HL-60 (cell line): Measurements from ENCODE around the gene GAPT.

Source experiments
- DNase-seq, 2 experiments: peaks; one replicate each; pipeline ENCODE4 v3.0.0-alpha.2; 2010 to 2020; ENCODE audit warnings: low read depth in 1 of 2, low spot score in 1 of 2
- H3K27ac ChIP-seq: fragments of 250-450 bp; sonication (Bioruptor Pico); replicated peaks from 2 replicates; pipeline ENCODE4 v1.5.1; 2020; ENCODE audit warnings: mild to moderate bottlenecking, moderate library complexity
- H3K27me3 ChIP-seq: fragments of 250-450 bp; sonication (Bioruptor Pico); 2 replicates; pipeline ENCODE4 v1.5.1; 2021; ENCODE audit warnings: mild to moderate bottlenecking, moderate library complexity; ENCODE audit not compliant: insufficient read depth, poor library complexity, severe bottlenecking
- H3K4me3 ChIP-seq: replicated peaks from 2 replicates; pipeline ENCODE4 v1.5.1; 2011; ENCODE audit warnings: mild to moderate bottlenecking, control low read depth, low read length; ENCODE audit not compliant: insufficient read depth
- CTCF ChIP-seq: IDR thresholded peaks from one replicate; pipeline ENCODE4 v1.5.1; 2011; ENCODE audit warnings: low read length, control low read depth, inconsistent platforms; ENCODE audit not compliant: insufficient read depth
- GABPA ChIP-seq: IDR thresholded peaks from 2 replicates; pipeline ENCODE4 v1.6.1; 2012; ENCODE audit warnings: low read depth
- POLR2AphosphoS5 ChIP-seq: IDR thresholded peaks from 2 replicates; pipeline ENCODE4 v1.6.1; 2012; ENCODE audit warnings: low read depth
- REST ChIP-seq: IDR thresholded peaks from 2 replicates; pipeline ENCODE4 v1.6.1; 2012; ENCODE audit warnings: low read depth; ENCODE audit not compliant: insufficient replicate concordance
- SPI1 ChIP-seq: IDR thresholded peaks from 2 replicates; pipeline ENCODE4 v1.6.1; 2012; ENCODE audit warnings: low read depth, mild to moderate bottlenecking, borderline replicate concordance

Gene GAPT

DNA sequence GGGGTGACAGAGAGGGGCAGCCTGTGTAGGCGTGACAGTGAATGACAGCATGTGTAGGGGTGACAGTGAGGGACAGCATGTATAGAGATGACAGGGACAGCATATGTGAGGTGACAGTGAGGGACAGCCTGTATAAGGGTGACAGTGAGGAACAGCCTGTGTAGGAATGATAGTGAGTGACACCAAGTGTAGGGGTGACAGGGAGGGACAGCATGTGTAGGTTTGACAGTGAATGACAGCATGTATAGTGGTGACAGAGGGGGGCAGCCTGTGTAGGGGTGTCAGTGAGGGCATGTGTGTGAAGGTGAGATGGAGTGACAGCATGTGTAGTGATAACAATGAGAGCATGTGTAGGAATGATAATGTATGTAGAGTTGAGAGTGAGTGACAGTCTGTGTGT is 8.7 kb upstream of the GAPT start:
- Histone ChIP-seq H3K27me3 (no peaks in the 10 kb centered on the region), H3K4me3 (no peak overlapping the region), H3K27ac (no peak overlapping the region)
- no peak for DNase-seq
- TF ChIP-seq CTCF (no peak), REST (no peak), GABPA (no peak), SPI1 (no peak), POLR2AphosphoS5 (no peak)

GRCh38 chr5:58484505-58484904 is 6.7 kb upstream of the GAPT start:
- H3K27me3 ChIP-seq: no peaks in the 10 kb centered on the region
- peak overlapping the region; percentile 73 for H3K27ac ChIP-seq
- DNase-seq: peak in 1 of 2 experiments; percentile 57
- H3K4me3 ChIP-seq: no peak overlapping the region
- TF ChIP-seq SPI1 (0 out of 2 replicates have a peak, but pooled peaks have one; percentile 1), REST (no peak)

DNA sequence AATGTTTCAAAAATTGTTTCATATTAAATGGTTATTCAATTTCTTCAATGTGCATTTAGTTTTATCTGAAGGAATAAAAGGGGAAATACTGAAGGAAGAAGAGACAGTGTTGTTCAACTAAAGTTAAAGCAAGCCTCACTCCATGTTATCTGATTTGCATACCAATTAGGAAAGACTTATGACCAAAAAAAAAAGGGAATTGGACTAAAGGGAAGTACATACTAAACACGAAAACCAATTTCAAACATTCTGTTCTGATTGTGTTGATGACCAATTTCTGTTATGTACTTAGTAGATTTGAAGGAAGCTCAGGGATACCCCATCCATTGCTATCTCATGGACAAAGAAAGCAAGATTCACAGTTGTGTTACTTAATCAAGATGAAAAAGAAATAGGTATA is 4.9 kb upstream of the GAPT start:
- TF ChIP-seq REST (no peak), SPI1 (peak; percentile 44; the same call in 1 of the 2 replicates)
- no peak for DNase-seq
- no peak overlapping the region for H3K4me3 ChIP-seq
- H3K27me3 ChIP-seq: no peaks in the 10 kb centered on the region
- peak overlapping the region; percentile 73; the same call in 1 of the 2 replicates for H3K27ac ChIP-seq

GRCh38 chr5:58490402-58491050 is 709 bp upstream of the GAPT start:
- H3K4me3 ChIP-seq: no peak overlapping the region
- H3K27ac ChIP-seq: peak overlapping the region; percentile 92
- H3K27me3 ChIP-seq: no peaks in the 10 kb centered on the region
- TF ChIP-seq POLR2AphosphoS5: peak; percentile 49; the same call in 1 of the 2 replicates
- no peak for TF ChIP-seq CTCF
- DNase-seq: peak; percentile 35 to 76
